IMR-90 (cell line): ENCODE results near the gene SCN8A. TPM values are rescaled to one million over a fixed set of nuclear protein-coding genes. Genes with fewer than 3 reads are reported as not detected.

Experiments used
- ATAC-seq: fragments of 200-7000 bp; cut with Tn5 transposase; 2 replicates; pipeline ENCODE4 v1.9.1; 2020; ENCODE audit warnings: low read depth, mild to moderate bottlenecking, moderate library complexity
- BruUV-seq: library from RNA; stranded (reverse); fragments of 400-500 nt; replicated peaks from 2 replicates; lab custom pipeline; 2021; lab: Mats Ljungman, UMichigan
- CTCF ChIA-PET: fragments of 300-600 bp; formaldehyde crosslinking; extraction: SDS; loops from one replicate; lab custom pipeline; 2021; ENCODE audit warnings: antibody characterized with exemption; lab: Yijun Ruan, JAX
- POLR2A ChIA-PET: fragments of 300-600 bp; sonication (Branson Sonifier 250); formaldehyde crosslinking; loops from one replicate; lab custom pipeline; 2022; ENCODE audit warnings: antibody characterized with exemption; ENCODE audit not compliant: unreplicated experiment; lab: Charles Lee
- DNase-seq: peaks from one replicate; pipeline ENCODE4 v3.0.0; 2013
- H2AFZ ChIP-seq: replicated peaks from 2 replicates; pipeline ENCODE3; 2013; ENCODE audit warnings: low read length, mild to moderate bottlenecking; ENCODE audit not compliant: poor library complexity
- H2AK5ac ChIP-seq: 2 replicates; pipeline ENCODE4 v1.6.1; 2013; ENCODE audit warnings: low read depth, low read length, inconsistent platforms
- H2AK9ac ChIP-seq: replicated peaks from 2 replicates; pipeline ENCODE3; 2013; ENCODE audit warnings: mild to moderate bottlenecking, low read depth, low read length, moderate library complexity; ENCODE audit not compliant: poor library complexity
- H2BK120ac ChIP-seq: 2 replicates; pipeline ENCODE4 v1.6.1; 2013; ENCODE audit warnings: low read depth, low read length, inconsistent platforms
- H2BK15ac ChIP-seq: 3 replicates; pipeline ENCODE4 v1.6.1; 2013; ENCODE audit warnings: low read depth, low read length, inconsistent platforms
- H2BK20ac ChIP-seq: 2 replicates; pipeline ENCODE4 v1.6.1; 2013; ENCODE audit warnings: low read depth, mild to moderate bottlenecking, inconsistent platforms, low read length, moderate library complexity
- H2BK5ac ChIP-seq: 2 replicates; pipeline ENCODE4 v1.6.1; 2013; ENCODE audit warnings: mild to moderate bottlenecking, low read depth, low read length, inconsistent platforms; ENCODE audit not compliant: poor library complexity, severe bottlenecking
- H3K14ac ChIP-seq: replicated peaks from 2 replicates; pipeline ENCODE4 v1.6.1; 2013; ENCODE audit warnings: low read depth, low read length, inconsistent platforms
- H3K18ac ChIP-seq: 2 replicates; pipeline ENCODE4 v1.6.1; 2013; ENCODE audit warnings: low read depth, low read length, control low read depth
- H3K23ac ChIP-seq: 2 replicates; pipeline ENCODE4 v1.6.1; 2013; ENCODE audit warnings: low read depth, low read length, inconsistent platforms
- H3K27ac ChIP-seq: 2 replicates; pipeline ENCODE4 v1.5.1; 2013; ENCODE audit warnings: mild to moderate bottlenecking, control low read depth, low read length; ENCODE audit not compliant: insufficient read depth
- H3K27me3 ChIP-seq: 2 replicates; pipeline ENCODE4 v1.6.1; 2013; ENCODE audit warnings: low read length; ENCODE audit not compliant: control insufficient read depth, insufficient read depth
- H3K36me3 ChIP-seq: 2 replicates; pipeline ENCODE4 v1.6.1; 2013; ENCODE audit warnings: low read length, mixed read lengths; ENCODE audit not compliant: control insufficient read depth, insufficient read depth
- H3K4ac ChIP-seq: 2 replicates; pipeline ENCODE4 v1.6.1; 2013; ENCODE audit warnings: low read depth, low read length, inconsistent platforms
- H3K4me1 ChIP-seq: 2 replicates; pipeline ENCODE4 v1.6.1; 2013; ENCODE audit warnings: low read length, mixed read lengths; ENCODE audit not compliant: control insufficient read depth, insufficient read depth
- H3K4me2 ChIP-seq: 2 replicates; pipeline ENCODE4 v1.6.1; 2013; ENCODE audit warnings: low read depth, mild to moderate bottlenecking, control low read depth, low read length, moderate library complexity
- H3K4me3 ChIP-seq: 2 replicates; pipeline ENCODE4 v1.5.1; 2013; ENCODE audit warnings: low read depth, mild to moderate bottlenecking, control low read depth, low read length, moderate library complexity; ENCODE audit not compliant: insufficient read depth
- H3K56ac ChIP-seq: 2 replicates; pipeline ENCODE4 v1.6.1; 2013; ENCODE audit warnings: low read length, inconsistent platforms; ENCODE audit not compliant: insufficient read depth; ENCODE audit errors: extremely low read depth
- H3K79me1 ChIP-seq, 2 experiments: 2 replicates each; pipeline ENCODE4 v1.6.1; 2013; ENCODE audit warnings: low read length in 2 of 2, inconsistent platforms in 1 of 2, low read depth in 1 of 2
- H3K9ac ChIP-seq: 2 replicates; pipeline ENCODE4 v1.6.1; 2013; ENCODE audit warnings: low read depth, low read length, control low read depth
- H3K9me1 ChIP-seq: 2 replicates; pipeline ENCODE4 v1.6.1; 2013; ENCODE audit warnings: low read length, inconsistent platforms; ENCODE audit not compliant: insufficient read depth
- H3K9me3 ChIP-seq: 2 replicates; pipeline ENCODE4 v1.6.1; 2013; ENCODE audit warnings: low read length; ENCODE audit not compliant: control insufficient read depth, insufficient read depth
- H4K20me1 ChIP-seq: 2 replicates; pipeline ENCODE4 v1.6.1; 2013; ENCODE audit warnings: low read length, inconsistent platforms; ENCODE audit not compliant: insufficient read depth
- H4K5ac ChIP-seq: 2 replicates; pipeline ENCODE4 v1.6.1; 2013; ENCODE audit warnings: mild to moderate bottlenecking, low read depth, low read length, control low read depth
- H4K8ac ChIP-seq, 2 experiments: 2 replicates each; pipeline ENCODE4 v1.6.1; 2013; ENCODE audit warnings: low read depth in 2 of 2, low read length in 2 of 2, control low read depth in 1 of 2, inconsistent platforms in 1 of 2
- H4K91ac ChIP-seq: 2 replicates; pipeline ENCODE4 v1.6.1; 2013; ENCODE audit warnings: low read depth, low read length, inconsistent platforms; ENCODE audit not compliant: insufficient read depth
- CEBPB ChIP-seq: IDR thresholded peaks from 2 replicates; pipeline ENCODE4 v1.6.1; 2012; ENCODE audit warnings: low read depth, low read length, improper control_type of control experiment
- MAFK ChIP-seq: IDR thresholded peaks from 2 replicates; pipeline ENCODE4 v1.6.1; 2012; ENCODE audit warnings: low read depth, low read length, improper control_type of control experiment
- RAD21 ChIP-seq: IDR thresholded peaks from 2 replicates; pipeline ENCODE4 v1.6.1; 2012; ENCODE audit warnings: low read length, improper control_type of control experiment
- RFX5 ChIP-seq: IDR thresholded peaks from 2 replicates; pipeline ENCODE4 v1.8.0; 2012; ENCODE audit warnings: low read depth, mild to moderate bottlenecking, low read length, moderate library complexity
- SMC3 ChIP-seq: fragments of 150-350 bp; IDR thresholded peaks from 2 replicates; pipeline ENCODE4 v1.6.1; 2016; ENCODE audit warnings: low read depth, mild to moderate bottlenecking, antibody characterized with exemption, low read length, moderate library complexity
- WGBS, 2 experiments: methylation state at CpG; one replicate each; pipeline versions ENCODE4 v1.1.5 to v1.1.7; 2013; ENCODE audit warnings: missing lambda C conversion rate in 2 of 2; ENCODE audit not compliant: insufficient read length in 1 of 2; ENCODE audit errors: extremely low coverage in 2 of 2; 5-methylcytosine and 5-hydroxymethylcytosine counted together
- dilution Hi-C: fragments of 300-500 bp; cut with HindIII; formaldehyde crosslinking; loops from one replicate; pipeline ENCODE4 v1.14.3; 2018; ENCODE audit warnings: low sequenced_read_pairs; ENCODE audit not compliant: unreplicated experiment
- in situ Hi-C: fragments of 300-500 bp; cut with MboI; formaldehyde crosslinking; loops from 3 replicates; pipeline ENCODE4 v1.14.3; 2019; ENCODE audit warnings: low sequenced_read_pairs, inconsistent platforms, mixed read lengths
- intact Hi-C: fragments of 100-400 bp; cut with micrococcal nuclease; formaldehyde crosslinking; loops from 2 replicates; pipeline ENCODE4 v1.10.0; 2022
- polyA plus RNA-seq, 3 experiments: library from polyadenylated mRNA; depleted of rRNA; stranded (reverse); fragments of >200 nt; gene quantifications; 2 replicates each; pipeline ENCODE4 v1.2.3, GENCODE V29; 2012; ENCODE audit warnings: low replicate concordance in 1 of 3
- total RNA-seq: library from RNA; depleted of rRNA; stranded (reverse); fragments of >200 nt; gene quantifications from 2 replicates; pipeline ENCODE4 v1.2.3, GENCODE V29; 2012

The SCN8A gene
- total and polyA plus RNA-seq, 2 of the 4 experiments (the other 2 are of a cell fraction): 6.9 to 19.7 TPM

DNA sequence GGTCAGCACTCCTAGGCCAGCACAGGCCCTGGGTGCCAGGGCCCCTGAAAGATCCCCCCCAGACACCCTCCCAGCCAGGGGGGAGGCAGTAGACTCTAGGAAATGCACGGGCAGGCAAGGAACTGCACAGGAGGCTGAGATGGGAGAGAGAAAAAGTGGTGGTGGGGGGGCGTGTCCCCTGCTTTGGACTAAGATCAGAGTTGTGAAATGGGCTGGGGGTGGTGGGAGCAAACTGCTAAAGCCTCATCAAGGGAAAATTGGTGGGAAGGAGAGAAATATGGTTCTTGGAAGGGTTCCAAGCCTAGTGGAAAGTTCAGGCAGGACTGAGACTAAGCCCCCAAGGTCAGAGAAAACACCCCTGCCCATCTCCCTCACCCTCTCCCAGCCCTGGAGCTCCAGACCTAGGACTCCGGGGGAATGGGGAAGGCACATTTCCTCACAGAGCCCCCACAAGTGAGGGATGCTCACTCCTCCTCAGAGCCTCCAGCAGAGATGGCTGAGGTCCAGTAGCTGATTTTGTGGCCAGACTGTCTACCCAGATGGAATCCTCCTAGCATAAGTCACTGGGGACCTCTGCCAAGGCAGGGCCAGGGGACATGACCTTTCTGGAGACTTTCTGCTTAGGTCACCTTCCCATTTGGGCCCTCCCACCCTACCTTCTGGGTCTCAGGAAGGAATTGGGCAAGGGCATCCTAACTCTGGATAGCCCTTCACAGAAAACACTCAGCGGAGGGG lies 227.7 kb downstream of the SCN8A start:
- Histone ChIP-seq H2BK15ac (no peak overlapping the region), H2AK5ac (peak overlapping the region; percentile 37), H3K27ac (no peak overlapping the region), H4K91ac (peak overlapping the region; percentile 31; the same call in 1 of the 2 replicates), H3K4me2 (peak overlapping the region; percentile 30; the same call in 1 of the 2 replicates), H3K9me3 (no peaks in the 10 kb centered on the region), H3K18ac (no peak overlapping the region), H3K27me3 (no peaks in the 10 kb centered on the region; the same call in 1 of the 2 replicates), H4K5ac (no peak overlapping the region), H4K20me1 (no peaks in the 10 kb centered on the region), H3K9ac (no peak overlapping the region), H2BK120ac (peak overlapping the region; percentile 61; the same call in 1 of the 2 replicates), H3K36me3 (no peaks in the 10 kb centered on the region), H2AK9ac (peak overlapping the region; percentile 68), H3K9me1 (no peaks in the 10 kb centered on the region; the same call in 1 of the 2 replicates), H3K4me1 (peaks cover 9% of the 10 kb centered on the region; the same call in 1 of the 2 replicates), H3K4ac (peak overlapping the region; percentile 72), H2BK20ac (peak overlapping the region; percentile 50; the same call in 1 of the 2 replicates), H3K56ac (no peak overlapping the region), H3K4me3 (no peak overlapping the region), H3K23ac (peak overlapping the region; percentile 73; the same call in 1 of the 2 replicates), H2BK5ac (no peak overlapping the region), H4K8ac (peak overlapping the region in 1 of 2 experiments; percentile 23; a peak in 1 of 4 replicates), H3K14ac (no peak overlapping the region), H2AFZ (no peak overlapping the region), H3K79me1 (0 out of 4 replicates have a peak, but pooled peaks cover 0 to 2% of the 10 kb centered on the region in 2 experiments)
- peak; percentile 73 for DNase-seq
- peak; percentile 31 for ATAC-seq
- WGBS, 2 experiments: no CpG with 5 or more reads among the region's 4 CpGs
- in situ Hi-C loops: no loop called here
- no TSS peak for BruUV-seq
- CTCF ChIA-PET: no interaction called here
- no peak for TF ChIP-seq MAFK
- TF ChIP-seq RAD21: no peak
- TF ChIP-seq SMC3: no peak
- no peak for TF ChIP-seq RFX5
- no peak for TF ChIP-seq CEBPB
- POLR2A ChIA-PET: no interaction called here
- dilution Hi-C loops: no loop called here
- intact Hi-C loops: no loop called here
